Islet of Langerhans (tissue), 1 donor: Measurements from ENCODE around the gene EVPL.

Experiments used
- FAIRE-seq: peaks from one replicate; lab custom pipeline; 2011; peaks lifted over from hg19 to GRCh38; lab: Jason Lieb, UNC

EVPL gene

DNA sequence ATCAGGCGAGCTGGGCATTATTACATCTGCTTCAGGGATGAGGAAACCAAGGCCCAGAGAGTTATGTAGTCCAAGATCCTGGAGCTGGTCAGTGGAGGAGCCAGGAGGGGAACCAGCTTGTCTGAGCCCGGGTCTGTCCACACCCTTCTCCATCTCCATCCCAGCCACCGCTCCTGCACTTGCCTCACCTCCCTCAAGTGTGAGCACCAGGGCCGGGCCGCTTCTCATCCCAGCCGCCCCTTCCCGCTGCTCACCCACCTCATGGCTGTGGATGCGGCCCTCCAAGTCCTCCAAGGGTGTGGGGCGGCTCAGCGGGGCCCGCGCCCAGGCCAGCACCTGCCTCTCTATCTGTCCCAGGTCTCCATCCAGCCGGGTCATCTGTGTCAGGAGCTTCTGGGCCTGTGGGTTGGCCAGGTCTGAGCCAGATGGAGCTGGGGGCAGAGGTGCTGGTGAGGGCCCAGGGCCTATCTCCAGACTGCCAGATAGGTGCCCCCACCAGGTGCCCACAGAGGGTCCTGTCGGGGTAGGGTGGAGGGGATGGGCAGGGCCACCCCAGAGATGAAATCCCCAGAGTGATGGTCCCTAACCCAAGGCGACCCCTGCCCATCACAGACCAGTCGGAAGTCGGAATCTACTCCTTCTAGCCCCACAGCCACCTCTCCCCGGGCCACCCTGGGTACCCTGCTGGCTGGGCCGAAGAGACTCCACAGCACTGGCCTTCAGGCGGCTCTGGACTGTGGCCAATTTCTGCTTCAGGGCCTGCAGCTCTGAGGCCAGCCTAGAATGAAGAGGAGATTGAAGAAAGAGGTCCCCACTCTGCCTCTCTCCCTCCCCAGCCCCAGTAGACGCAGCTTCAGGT, 9.4 kb downstream of the EVPL start:
- no peak for FAIRE-seq

DNA sequence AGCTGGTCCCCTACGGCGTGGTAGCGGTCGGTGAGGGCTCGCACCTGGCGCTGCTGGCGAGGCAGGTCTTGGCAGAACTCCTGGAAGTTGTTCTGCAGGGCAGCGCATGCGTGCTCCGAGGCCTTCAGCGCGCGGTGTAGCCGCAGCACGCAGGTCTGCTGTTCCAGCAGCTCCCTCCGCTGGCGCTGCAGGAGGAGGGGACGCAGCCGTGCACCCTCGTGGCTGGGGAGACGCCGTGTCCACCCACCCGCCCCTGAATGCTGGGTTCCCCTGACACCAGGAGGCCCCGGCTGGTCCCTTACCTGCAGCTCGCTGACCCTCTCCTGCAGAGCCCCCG, 12.2 kb downstream of the EVPL start:
- no peak for FAIRE-seq

DNA sequence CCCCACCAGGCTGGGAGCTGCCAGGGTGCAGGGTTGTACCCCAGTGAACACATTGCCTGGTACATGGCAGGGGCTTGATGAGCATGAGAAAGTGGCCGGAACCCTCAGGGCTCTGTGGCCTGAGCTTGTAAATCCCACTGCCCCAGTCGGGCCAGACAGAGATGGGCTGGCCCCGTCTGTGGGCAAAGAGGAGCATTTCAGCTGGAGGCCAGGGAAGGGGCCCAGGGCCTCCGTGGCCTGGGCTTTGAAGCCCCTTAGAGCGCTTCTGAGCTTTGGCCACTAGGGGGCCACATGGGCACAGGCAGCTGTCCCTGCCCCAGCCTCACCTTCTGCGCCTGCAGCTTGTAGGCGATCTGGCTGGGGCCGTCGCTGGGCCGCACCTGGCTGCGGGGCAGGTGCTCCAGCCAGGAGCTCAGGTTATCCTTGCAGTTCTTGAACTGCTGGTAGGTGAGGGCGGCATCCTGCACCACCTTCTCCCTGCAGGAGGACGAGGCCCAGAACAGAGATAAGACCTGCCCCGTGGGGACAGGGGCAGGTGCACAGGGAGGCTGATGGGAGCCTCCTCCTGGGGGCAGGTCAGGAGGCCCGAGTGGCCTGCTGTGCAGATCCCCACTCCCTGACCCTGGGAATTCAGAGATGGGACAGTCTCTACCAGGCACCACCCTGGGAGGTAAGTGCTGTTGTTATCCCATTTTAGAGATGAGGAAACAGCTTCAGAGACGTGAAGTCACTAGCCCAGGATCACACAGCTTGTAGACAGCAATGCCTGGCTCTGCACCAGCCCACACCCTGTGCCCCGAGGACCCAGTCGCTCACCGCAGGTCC, 12.8 kb downstream of the EVPL start:
- no peak for FAIRE-seq

DNA sequence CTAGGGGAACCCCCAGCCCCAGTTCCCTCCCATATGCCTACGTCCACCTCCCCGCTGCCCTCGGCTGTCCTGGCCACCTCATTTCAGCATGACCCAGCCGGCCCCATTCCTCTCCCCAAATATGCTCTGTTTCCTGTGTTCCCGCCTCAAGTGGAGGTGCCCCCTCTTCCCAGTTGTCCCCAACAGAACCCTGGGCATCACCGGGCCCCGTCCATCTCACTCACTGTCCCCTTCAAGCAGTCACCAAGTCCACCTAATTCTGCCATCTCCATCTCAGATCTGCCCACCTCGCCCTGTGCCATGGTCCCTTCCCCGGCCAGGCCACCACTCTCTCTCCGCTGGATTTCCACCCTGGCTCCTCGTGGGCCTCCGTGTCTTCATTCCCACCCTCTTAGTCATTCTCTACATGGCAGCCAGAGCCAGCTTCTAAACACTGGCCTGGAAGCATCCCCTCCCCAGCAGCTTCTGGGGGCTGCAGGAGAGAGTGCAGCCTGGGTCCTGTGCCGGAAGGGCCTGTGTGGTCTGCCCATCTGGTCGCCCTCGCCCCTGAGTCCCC, 13.7 kb downstream of the EVPL start:
- no peak for FAIRE-seq

DNA sequence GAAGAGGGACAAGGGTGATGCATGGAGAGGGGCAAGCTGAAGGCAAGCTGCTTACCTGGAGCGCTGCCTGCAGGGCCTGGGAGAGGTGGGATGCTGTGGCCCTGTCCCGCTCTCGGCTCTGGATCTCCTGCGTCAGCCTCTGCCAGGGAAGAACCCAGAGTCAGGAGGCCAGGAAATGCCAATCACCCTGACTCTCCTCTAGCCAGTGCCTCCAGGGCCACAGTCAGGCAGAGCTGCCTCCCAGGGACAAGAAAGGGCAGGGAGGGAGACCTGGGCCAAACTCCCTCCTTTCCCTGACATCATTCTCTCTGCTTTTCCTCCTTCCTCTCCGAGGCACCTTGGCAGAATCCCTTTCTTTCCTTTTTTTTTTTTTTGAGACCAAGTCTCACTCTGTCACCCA, 15.2 kb downstream of the EVPL start:
- no peak for FAIRE-seq

DNA sequence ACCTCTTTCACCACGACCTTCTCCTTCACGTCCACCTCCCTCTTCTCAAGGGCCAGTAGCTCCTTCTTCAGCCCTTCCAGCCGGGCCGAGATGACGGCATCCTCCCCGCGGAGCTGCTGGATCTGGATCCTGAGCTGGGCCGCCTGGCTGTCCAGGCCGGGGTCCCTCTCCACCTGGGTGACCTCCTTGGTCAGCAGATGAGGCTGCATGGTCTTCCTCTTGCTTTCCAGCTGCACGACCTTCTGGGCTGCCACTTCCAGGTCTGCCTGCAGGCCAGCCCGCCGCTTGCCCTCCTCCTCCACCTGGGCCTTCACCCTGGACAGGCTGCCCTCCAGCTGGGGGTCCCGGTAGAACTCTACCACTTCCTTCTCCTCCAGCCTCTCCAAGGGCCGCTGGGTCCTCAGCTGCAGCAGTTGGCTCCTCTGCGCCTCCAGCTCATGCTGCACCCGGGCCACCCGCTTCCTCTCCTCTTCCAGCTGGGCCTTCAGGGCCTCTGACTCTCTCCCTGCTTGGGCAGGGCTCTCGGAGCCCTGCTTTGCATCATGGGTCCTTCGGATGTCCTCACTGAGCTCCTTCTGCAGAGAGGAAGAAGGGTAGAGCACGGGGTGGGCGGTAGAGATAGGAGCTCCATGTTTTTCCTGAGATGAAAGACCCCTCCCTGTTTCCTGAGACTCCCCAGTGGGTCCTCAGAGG, 17.0 kb downstream of the EVPL start:
- no peak for FAIRE-seq

DNA sequence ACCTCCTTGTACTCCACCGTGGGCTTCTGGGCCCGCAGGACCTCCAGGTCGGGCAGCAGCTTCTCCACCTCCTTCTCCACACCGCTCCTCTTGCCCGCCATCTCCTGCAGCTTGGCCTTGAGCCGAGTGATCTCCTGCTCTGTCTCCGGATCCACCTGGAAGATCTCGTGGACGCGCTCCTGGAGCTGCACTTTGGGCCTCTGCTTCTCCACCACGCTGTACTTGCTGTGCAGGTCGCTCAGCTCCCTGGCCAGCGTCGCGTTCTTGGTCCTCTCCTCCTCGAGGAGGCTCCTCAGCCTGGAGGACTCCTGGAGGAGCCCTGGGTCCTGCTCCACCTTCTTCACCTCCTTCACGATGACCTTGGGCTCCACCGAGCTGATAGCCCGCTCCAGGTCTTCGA, 17.7 kb downstream of the EVPL start:
- FAIRE-seq: no peak

DNA sequence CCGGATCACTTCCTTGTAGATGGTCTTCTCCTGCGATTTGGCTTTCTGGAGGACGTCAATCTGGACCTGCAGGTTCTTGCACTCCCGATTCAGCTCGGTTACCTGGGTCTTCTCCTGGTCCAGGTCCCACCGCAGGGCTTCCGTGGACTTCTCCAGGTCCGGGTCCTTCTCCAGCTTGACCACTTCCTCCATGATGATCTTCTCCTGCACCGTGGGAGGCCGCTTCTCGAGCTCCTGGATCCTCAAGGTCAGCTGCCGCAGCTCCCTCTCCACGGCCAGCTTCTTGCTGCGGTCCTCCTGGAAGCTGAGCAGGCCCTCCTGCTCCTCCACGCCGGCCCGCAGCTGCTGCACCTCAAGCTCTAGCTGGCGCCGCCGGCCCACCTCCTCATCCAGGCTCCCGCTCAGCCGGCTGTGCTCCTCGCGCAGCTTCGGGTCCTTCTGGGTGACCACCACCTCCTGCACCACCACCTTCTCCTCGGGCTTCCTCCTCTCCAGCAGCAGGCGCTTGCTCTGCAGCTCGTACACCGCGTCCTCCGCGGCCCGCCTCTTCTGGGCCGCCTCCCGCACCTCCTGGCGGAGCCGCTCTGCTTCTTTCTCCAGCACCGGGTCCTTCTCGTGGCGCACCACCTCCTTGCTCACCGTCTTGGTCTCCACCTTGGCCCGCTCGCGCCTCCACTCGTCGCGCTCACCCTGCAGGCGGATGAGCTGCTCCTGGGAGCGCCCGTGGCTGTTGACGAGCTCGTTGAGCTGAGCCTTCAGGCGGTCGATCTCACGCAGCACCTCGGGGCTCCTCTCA, 18.3 kb downstream of the EVPL start:
- FAIRE-seq: no peak

DNA sequence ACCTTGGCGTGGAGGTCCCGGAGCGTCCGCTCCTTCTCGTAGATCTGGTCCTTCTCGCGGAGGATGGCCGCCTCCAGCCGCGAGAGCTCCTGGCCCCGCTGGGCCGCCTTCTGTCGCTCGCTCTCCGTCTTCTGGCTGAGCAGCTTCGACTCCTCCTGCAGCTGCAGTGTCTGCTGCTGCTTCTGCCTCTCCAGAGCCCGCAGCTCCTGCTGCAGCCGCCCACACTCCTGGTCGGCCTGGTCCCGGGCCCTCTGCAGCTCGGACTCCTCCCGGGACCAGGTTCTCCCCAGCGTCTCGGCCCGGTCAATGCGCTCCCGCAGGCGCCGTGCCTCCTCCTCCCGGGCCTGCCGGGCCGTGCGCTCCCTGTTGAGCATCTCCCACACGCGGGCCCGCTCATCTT, 18.9 kb downstream of the EVPL start:
- no peak for FAIRE-seq

DNA sequence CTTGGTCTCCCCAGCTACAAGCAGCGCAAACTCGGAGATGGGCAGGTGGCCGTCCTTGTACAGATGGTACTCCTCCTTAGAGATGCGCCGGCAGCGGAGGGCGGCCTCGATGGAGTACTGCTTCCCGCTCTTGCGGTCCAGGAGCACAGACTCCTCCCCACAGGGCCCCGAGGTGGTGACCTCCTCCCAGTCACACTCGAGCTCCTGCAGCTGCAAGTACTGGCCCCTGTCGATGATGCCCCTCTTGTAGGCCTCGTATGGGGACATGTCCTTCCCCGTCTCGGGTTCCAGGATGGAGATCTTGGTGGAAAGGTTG, 19.3 kb downstream of the EVPL start:
- FAIRE-seq: no peak

DNA sequence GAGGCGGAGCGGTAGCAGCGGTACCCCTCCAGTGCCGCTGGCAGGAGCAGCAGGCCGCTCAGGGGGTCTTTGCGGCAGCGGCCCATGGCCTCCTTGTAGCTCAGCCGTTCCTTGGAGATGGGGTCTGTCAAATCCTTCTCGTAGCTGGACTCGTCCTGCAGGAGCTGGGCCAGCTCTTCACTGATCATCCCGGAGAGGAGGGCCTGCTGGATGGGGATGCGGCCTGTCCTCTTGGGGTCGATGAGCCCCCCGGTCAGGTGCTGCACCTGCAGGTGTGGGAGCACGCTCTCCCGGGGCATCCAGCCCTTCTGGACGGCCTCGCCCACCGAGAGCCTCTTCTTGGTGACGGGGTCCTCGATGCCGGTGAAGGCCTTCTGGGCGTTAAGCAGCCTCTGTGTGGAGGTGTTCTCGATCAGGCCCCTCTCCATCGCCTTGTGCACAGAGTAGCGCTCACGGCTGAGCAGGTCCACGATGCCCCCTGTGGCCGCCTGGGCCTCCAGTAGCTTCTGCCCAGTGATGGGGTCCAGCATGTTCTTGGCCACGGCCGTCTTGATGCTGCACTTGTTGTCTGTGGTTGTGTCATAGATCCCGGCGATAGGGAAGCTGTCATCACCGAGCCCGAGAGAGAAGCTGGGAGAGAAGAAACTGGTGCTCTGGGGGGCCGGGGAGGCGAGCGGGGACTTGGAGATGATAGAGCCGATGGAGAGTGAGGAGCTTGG, 19.8 kb downstream of the EVPL start:
- FAIRE-seq: no peak

DNA sequence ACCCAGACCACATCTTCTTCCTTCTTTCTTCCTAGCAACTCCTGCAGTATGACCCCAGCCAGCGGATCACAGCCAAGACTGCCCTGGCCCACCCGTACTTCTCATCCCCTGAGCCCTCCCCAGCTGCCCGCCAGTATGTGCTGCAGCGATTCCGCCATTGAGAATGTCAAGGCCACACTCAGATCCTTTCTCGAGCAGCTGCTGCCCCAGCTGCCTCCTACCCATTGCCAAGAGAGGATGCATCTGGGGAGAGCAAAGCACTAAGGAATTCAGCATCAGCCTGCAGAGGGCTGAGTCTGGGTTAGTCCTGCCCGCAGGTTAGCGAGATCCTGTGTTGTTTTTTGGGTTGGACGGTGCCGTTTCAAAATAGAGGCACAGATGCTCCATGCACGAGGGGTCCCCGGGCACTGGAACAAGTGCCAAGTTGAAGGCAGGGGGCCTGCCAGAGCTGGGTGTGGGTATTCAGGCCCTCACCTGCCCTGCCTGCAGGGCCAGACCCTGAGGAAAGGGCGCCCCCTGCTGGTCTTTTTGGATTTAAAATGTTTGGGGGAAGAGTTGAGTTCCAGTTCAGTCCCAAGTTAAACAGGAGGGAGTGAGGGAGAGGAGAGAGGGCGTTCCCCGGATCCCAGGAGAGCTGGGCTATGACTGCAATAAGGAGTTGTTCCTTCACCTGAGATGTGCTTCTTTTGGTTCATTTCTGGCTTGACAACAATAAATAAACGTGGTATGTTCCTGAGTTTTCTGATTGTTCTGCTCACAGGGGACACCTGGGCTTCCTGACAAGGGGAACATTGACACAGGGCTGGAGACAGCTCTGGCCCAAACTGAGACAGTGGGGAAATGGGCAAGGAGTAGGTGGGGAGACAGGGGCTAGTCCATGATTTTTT, 21.6 kb downstream of the EVPL start:
- FAIRE-seq: no peak

DNA sequence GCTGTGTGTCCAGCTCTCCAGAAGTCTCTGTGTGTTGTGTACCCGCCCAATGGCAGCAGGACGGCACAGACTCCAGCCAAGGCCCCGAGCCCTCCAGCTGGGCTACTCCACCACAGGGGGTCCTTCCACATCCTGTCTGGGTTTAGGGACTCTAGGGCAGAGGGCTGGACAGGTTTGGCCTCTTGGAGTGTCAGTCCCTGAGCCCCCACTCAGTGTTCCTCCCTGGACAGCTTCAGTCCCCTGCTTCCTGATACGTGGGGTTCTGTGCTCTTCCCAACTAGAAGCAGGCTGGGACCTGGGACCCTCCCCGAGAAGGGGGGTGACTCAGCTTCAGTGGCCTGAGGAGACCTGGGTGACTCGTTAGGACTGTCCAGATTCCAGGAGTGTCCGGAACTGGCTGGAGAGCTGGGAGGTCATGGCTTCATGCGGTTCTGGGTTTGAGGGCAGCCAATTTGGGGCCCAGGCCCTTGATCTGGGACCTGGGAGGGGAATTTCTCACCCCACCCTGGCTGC, 22.3 kb downstream of the EVPL start:
- FAIRE-seq: no peak

DNA sequence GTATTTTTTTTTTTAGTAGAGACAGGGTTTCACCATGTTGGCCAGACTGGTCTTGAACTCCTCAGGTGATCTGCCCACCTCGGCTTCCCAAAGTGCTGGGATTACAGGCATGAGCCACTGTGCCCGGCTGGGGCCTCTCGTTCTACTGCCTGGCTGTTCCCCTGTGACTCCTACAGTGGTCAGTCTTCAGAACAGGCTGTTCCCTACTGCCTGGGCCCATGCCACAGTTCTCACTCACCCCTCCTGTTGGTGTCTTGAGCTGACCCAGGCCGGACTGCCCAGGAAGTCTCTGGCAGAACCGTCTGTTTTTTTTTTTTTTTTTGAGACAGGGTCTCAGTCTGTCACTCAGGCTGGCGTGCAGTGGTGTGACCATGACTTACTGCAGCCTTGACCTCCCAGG, 23.2 kb downstream of the EVPL start:
- no peak for FAIRE-seq

DNA sequence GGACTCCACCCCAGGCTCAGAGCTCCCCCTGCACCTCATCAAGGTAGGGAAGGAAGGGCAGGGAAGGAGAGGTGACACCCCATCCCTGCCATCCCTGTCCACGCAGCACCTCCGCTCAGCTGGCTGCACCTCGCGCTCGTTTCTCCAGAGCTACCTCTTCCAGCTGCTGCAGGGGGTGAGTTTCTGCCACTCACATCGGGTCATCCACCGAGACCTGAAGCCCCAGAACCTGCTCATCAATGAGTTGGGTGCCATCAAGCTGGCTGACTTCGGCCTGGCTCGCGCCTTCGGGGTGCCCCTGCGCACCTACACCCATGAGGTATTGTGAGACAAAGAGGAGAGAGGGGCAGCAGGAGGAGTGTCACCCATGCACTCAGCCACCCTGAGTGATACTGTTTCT, 25.0 kb downstream of the EVPL start:
- no peak for FAIRE-seq

DNA sequence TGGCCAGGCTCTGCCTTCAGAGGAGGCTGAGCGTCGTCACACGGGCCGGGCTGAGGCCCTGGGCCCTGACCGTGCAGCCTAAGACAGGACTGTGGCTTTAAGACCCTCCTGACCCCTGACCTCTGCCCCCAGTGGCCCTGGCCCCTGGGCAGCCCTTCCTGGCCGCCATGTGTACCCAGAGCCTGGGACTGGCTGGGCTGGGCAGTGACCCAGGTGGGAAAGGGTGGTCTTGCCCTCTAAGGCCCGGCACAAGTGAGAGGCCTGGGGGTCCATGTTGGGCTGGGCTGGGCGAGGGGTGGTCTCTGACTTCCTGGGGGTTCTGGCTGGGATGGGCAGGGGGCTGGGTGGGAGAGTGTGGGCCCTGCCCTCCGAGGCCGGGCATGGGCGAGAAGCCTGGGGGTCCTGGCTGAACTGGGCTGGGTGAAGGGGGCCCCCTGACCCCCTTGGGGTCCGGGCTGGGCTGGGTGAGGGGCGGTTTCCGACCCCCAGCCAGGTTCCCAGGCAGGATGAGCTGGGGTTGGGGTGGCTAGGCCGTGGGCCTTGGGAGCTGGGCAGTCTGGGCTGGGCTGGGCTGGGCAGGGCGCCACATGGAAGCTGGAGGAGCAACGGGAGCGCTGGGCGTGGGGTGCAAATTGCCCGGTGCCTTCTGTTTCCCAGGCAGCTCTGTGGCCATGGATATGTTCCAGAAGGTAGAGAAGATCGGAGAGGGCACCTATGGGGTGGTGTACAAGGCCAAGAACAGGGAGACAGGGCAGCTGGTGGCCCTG, 26.2 kb downstream of the EVPL start, which contains the start of gene CDK3:
Gene CDK3 (plus strand): TSS at position 101 of the 767 bp plus-strand sequence. CDS start 571 bp downstream, at position 672.
- FAIRE-seq: no peak

DNA sequence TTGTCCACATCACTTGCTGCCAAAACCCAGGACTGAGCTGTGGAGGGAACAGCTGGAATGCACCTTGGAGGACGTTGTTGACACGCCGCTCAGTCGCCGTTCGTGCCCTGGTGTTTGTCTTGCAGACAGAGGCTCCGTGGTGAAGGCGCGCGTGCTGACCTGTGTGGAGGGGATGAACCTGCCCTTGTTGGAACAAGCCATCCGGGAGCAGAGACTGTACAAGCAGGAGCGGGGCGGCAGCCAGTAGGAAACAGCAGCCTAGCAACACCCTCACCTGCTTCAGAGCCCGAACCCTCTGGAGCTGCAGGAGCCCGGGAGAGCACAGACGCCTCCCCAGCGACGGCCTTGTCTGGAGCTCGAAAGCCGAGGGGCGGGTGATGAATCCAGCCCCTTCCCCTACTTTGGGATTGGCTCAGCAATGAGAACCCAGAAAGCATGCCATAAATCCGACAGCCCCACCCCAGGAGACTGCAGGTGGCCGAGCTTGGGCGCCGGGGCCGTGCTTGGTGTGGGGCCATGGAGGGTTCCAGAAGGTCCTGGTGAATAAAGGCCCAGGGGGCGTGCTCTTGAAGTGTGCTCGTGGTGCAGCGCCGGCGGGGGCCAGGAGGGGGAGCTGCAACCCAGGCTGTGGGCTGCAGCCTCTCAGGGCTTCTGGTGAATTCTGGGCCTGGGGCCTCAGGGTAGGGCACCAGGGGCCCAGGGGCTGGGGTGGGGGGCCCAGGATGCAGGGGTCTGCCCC, 26.9 kb downstream of the EVPL start:
- FAIRE-seq: no peak

DNA sequence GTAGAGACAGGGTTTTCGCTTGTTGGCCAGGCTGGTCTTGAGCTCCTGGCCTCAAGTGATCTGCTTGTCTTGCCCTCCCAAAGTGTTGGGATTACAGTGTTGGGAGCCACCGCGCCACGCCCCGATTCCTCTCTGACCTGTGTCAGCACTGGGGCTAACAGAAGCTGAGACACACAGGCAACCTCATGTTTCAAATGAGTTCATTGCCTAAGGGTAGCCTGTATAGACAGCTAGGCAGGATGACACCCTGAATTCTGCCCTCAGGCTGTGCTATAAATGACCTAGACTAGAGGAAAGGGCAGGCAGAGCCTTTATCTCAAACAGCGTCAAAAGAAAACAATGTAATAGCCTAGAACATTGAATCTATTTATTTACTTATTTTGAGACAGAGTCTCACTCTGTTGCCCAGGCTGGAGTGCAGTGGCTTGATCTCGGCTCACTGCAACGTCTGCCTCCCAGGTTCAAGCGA, 28.7 kb downstream of the EVPL start:
- FAIRE-seq: no peak
